ENCODE measurements around the gene NTRK3.

DNA sequence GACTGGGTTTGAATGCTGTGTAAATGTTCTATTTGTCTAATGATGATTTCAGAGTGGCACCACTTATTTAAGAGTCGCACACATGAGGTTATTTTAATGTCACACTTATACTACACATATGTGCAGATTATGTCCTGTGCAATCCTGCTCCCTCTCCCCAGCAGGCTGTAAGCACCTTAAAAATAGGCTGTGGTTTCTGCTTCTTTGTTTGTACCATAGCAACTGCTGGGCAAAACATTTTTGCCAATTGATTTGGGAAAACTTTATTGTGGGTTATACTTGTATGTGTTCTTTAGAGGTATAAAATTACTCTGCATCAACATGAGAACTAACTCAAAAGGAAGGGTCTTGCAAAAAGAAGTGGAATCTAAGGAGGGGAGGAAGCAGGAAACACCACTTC is 318.5 kb downstream of the NTRK3 start:
- TF ChIP-seq, protein P1, sequence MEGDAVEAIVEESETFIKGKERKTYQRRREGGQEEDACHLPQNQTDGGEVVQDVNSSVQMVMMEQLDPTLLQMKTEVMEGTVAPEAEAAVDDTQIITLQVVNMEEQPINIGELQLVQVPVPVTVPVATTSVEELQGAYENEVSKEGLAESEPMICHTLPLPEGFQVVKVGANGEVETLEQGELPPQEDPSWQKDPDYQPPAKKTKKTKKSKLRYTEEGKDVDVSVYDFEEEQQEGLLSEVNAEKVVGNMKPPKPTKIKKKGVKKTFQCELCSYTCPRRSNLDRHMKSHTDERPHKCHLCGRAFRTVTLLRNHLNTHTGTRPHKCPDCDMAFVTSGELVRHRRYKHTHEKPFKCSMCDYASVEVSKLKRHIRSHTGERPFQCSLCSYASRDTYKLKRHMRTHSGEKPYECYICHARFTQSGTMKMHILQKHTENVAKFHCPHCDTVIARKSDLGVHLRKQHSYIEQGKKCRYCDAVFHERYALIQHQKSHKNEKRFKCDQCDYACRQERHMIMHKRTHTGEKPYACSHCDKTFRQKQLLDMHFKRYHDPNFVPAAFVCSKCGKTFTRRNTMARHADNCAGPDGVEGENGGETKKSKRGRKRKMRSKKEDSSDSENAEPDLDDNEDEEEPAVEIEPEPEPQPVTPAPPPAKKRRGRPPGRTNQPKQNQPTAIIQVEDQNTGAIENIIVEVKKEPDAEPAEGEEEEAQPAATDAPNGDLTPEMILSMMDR (IDR thresholded peaks at IDR 0.05), result no peak
- TF ChIP-seq POLR2A (IDR thresholded peaks at IDR 0.05) (no peak), POLR2AphosphoS5 (IDR thresholded peaks at IDR 0.05) (no peak)

Data from upper lobe of left lung (tissue), 4 donors.